Keratinocyte (primary cell): ENCODE results near the gene NR5A1.

Experiments used
- CTCF ChIP-seq, 3 experiments: IDR thresholded peaks in 1 of 3; conservative IDR thresholded peaks in 1 of 3; optimal IDR thresholded peaks in 1 of 3; 2 replicates in 2 of 3; 3 replicates in 1 of 3; pipeline versions ENCODE3 to v1.5.1; 2011; ENCODE audit warnings: low read length in 3 of 3, mild to moderate bottlenecking in 3 of 3, moderate library complexity in 2 of 3, control low read depth in 1 of 3, inconsistent platforms in 1 of 3; ENCODE audit not compliant: insufficient read depth in 2 of 3; ENCODE audit errors: extremely low read depth in 1 of 3
- EZH2 ChIP-seq: IDR thresholded peaks from one replicate; pipeline ENCODE4 v1.6.1; 2012; ENCODE audit warnings: inconsistent platforms, mild to moderate bottlenecking, low read length, moderate library complexity

- no peak for TF ChIP-seq CTCF (optimal IDR thresholded peaks at IDR 0.05 in 1 of 3, IDR thresholded peaks at IDR 0.05 in 1 of 3, conservative IDR thresholded peaks at IDR 0.05 in 1 of 3; ENCODE audit: extremely low read depth in 1 of 3, insufficient read depth in 2 of 3, low read length in 3 of 3)
- TF ChIP-seq EZH2: no peak
Measured at GRCh38 chr9:124436320-124436719, 70.9 kb downstream of the NR5A1 start.
